Thoracic aorta (tissue), 2 donors: ENCODE data around the gene GPC5. TPM values are rescaled to one million over a fixed set of nuclear protein-coding genes. Genes with fewer than 3 reads are reported as not detected.
A peak's percentile ranks its signal among the peaks of the same experiment; 100 is the strongest.

Experiments used
- ATAC-seq: fragments of 150-250 bp; one replicate; pipeline ENCODE4 v1.8.0; 2017; ENCODE audit warnings: low read depth; ENCODE audit not compliant: insufficient number of reproducible peaks, low FRiP score
- DNase-seq: peaks from one replicate; pipeline ENCODE4 v3.0.0-alpha.2; 2020; ENCODE audit warnings: low spot score
- H3K27ac ChIP-seq, 2 donors: fragments of 200-600 bp; sonication (generic); 1 replicate in 1 of 2; 2 replicates in 1 of 2; pipeline ENCODE4 v1.5.1; 2016; ENCODE audit warnings: mild to moderate bottlenecking in 2 of 2, moderate library complexity in 2 of 2
- H3K27me3 ChIP-seq: fragments of 200-600 bp; sonication (generic); replicated peaks from 2 replicates; pipeline ENCODE4 v1.6.0; 2016; ENCODE audit warnings: mild to moderate bottlenecking; ENCODE audit not compliant: insufficient read depth
- H3K36me3 ChIP-seq: fragments of 200-600 bp; sonication (generic); one replicate; pipeline ENCODE4 v1.5.1; 2016
- H3K4me1 ChIP-seq, 2 donors: fragments of 200-600 bp; sonication (generic); 1 replicate in 1 of 2; 2 replicates in 1 of 2; pipeline versions ENCODE4 v1.5.1 to v1.6.0; 2016; ENCODE audit warnings: low read depth in 2 of 2, mild to moderate bottlenecking in 1 of 2; ENCODE audit not compliant: control insufficient read depth in 1 of 2
- H3K4me3 ChIP-seq: fragments of 200-600 bp; sonication (generic); 2 replicates; pipeline ENCODE4 v1.5.1; 2016; ENCODE audit warnings: mild to moderate bottlenecking
- H3K9me3 ChIP-seq: fragments of 200-600 bp; sonication (generic); 2 replicates; pipeline ENCODE4 v1.5.1; 2016
- total RNA-seq, 2 donors: library from RNA; depleted of rRNA; stranded (reverse); fragments of >200 nt; gene quantifications; one replicate each; pipeline versions ENCODE4 v1.1.0 to v1.2.3, GENCODE V29; 2016
- TF ChIP-seq, protein P1 (sequence below): fragments of 200-600 bp; sonication (generic); IDR thresholded peaks from one replicate; pipeline ENCODE4 v1.5.1; 2019; ENCODE audit warnings: antibody characterized with exemption

The GPC5 gene
- total RNA-seq, 2 donors from 2014 or later, result 3.3 TPM; not detected in 1

DNA sequence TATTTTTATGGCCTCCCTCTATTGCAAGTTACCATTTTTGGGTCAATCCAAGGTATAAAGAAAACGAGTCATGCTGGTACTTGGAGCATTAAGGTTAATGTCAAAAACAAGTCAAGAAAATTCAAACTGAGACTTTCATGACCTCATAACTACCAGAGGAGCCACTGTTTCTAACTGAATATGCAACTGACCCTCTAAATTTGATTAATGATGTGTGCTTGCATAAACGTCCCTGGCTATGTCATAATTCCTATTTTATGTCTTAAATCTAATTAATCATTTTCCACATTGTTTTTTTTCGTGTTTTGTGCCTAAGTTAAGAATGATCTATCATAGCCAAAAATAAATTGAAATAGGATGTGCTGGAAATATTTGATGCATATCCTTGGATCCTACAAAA lies 1431.5 kb downstream of the GPC5 start:
- DNase-seq, result no peak
- Histone ChIP-seq H3K27ac (no peak overlapping the region), H3K4me3 (no peak overlapping the region)

GRCh38 chr13:92830821-92831220 lies 1432.4 kb downstream of the GPC5 start:
- Histone ChIP-seq H3K27me3 (no peaks in the 10 kb centered on the region), H3K27ac (no peak overlapping the region), H3K4me1 (peaks cover 10 to 16% of the 10 kb centered on the region in 2 donors), H3K36me3 (no peaks in the 10 kb centered on the region), H3K4me3 (peak overlapping the region; percentile 10), H3K9me3 (no peaks in the 10 kb centered on the region)
- ATAC-seq (no peak), DNase-seq (no peak)
- TF ChIP-seq, protein P1, sequence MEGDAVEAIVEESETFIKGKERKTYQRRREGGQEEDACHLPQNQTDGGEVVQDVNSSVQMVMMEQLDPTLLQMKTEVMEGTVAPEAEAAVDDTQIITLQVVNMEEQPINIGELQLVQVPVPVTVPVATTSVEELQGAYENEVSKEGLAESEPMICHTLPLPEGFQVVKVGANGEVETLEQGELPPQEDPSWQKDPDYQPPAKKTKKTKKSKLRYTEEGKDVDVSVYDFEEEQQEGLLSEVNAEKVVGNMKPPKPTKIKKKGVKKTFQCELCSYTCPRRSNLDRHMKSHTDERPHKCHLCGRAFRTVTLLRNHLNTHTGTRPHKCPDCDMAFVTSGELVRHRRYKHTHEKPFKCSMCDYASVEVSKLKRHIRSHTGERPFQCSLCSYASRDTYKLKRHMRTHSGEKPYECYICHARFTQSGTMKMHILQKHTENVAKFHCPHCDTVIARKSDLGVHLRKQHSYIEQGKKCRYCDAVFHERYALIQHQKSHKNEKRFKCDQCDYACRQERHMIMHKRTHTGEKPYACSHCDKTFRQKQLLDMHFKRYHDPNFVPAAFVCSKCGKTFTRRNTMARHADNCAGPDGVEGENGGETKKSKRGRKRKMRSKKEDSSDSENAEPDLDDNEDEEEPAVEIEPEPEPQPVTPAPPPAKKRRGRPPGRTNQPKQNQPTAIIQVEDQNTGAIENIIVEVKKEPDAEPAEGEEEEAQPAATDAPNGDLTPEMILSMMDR, result no peak

More for the DNA sequence above, 1431.5 kb downstream of the GPC5 start:
- Histone ChIP-seq H3K4me1 (peaks cover 10 to 16% of the 10 kb centered on the region in 2 donors), H3K27me3 (no peaks in the 10 kb centered on the region), H3K36me3 (no peaks in the 10 kb centered on the region), H3K9me3 (no peaks in the 10 kb centered on the region)
- TF ChIP-seq, protein P1, result no peak
- no peak for ATAC-seq

GRCh38 chr13:92833071-92833470 lies 1434.7 kb downstream of the GPC5 start:
- Histone ChIP-seq H3K36me3 (no peaks in the 10 kb centered on the region), H3K27ac (no peak overlapping the region), H3K4me3 (no peak overlapping the region), H3K27me3 (no peaks in the 10 kb centered on the region), H3K4me1 (peaks cover 10 to 16% of the 10 kb centered on the region in 2 donors), H3K9me3 (no peaks in the 10 kb centered on the region)
- DNase-seq (no peak), ATAC-seq (no peak)
- TF ChIP-seq, protein P1, result no peak

DNA sequence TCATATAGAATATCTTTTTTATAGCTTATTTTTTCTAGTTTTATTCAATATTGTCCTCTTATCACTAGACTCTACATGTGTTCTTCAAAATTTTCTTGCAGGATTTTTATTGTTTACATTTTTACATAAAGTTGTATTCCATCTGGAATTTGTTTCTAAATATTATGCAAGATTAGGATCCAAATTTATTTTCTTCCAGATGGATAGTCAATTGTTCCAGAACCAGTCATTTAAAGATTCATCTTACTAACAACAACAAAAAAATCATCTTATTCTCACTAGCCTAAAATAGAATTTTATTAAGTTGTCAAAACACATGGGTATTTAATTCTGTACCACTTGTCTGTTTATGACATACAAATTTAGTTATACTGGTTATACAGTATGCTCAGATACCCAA lies 1437.8 kb downstream of the GPC5 start:
- TF ChIP-seq, protein P1, result no peak
- ATAC-seq (no peak), DNase-seq (no peak)
- Histone ChIP-seq H3K9me3 (no peaks in the 10 kb centered on the region), H3K4me1 (peaks cover 4 to 5% of the 10 kb centered on the region in 2 donors), H3K36me3 (no peaks in the 10 kb centered on the region), H3K27me3 (no peaks in the 10 kb centered on the region), H3K4me3 (no peak overlapping the region), H3K27ac (no peak overlapping the region)

GRCh38 chr13:92838786-92839185 lies 1440.4 kb downstream of the GPC5 start:
- peak; percentile 91 for ATAC-seq

More at GRCh38 chr13:92838786-92839185, 1440.4 kb downstream of the GPC5 start:
- Histone ChIP-seq H3K4me1 (peaks cover 12 to 17% of the 10 kb centered on the region in 2 donors), H3K4me3 (no peak overlapping the region), H3K27me3 (no peaks in the 10 kb centered on the region), H3K27ac (peak overlapping the region in 1 of 2 donors; percentile 41), H3K36me3 (no peaks in the 10 kb centered on the region), H3K9me3 (no peaks in the 10 kb centered on the region)
- no peak for DNase-seq
- TF ChIP-seq, protein P1, result no peak
